GM13977 (cell line): ENCODE data around the gene KRT6A.

Source experiments
- DNase-seq: peaks from one replicate; pipeline ENCODE4 v3.0.0; 2012; ENCODE audit warnings: low spot score
- in situ Hi-C: fragments of 300-500 bp; cut with MboI; formaldehyde crosslinking; loops from one replicate; pipeline ENCODE4 v1.12.0; 2022; ENCODE audit warnings: low sequenced_read_pairs, low pct_unique_long_range_greater_than_20kb, mixed read lengths, inconsistent platforms; ENCODE audit not compliant: unreplicated experiment
- TF ChIP-seq, protein P1 (sequence below): IDR thresholded peaks from 2 replicates; pipeline ENCODE4 v1.5.1; 2012; ENCODE audit warnings: mild to moderate bottlenecking, control low read depth; ENCODE audit not compliant: insufficient read depth; ENCODE audit errors: extremely low read depth, missing control alignments

KRT6A gene

DNA sequence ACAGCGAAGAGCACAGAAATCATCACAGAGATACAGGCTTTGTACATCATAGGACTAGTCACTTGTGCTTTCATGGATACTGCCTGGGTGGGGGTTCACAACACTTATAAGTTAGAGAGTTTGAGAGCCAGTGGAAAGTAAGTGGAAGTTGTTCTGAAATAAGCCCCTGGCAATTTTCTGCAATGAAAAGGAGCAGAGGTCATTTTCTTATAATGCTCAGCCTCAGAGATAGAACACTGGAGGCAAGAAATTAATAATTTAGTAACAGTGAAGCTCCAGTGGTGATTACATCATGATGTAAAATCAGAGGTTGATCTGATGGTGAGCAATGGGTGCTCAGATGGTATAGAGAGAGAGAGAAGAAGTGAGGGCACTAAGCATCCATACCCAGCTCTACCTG lies 5.8 kb downstream of the KRT6A start:
- in situ Hi-C loops = no loop called here
- DNase-seq = no peak
- TF ChIP-seq, protein P1, sequence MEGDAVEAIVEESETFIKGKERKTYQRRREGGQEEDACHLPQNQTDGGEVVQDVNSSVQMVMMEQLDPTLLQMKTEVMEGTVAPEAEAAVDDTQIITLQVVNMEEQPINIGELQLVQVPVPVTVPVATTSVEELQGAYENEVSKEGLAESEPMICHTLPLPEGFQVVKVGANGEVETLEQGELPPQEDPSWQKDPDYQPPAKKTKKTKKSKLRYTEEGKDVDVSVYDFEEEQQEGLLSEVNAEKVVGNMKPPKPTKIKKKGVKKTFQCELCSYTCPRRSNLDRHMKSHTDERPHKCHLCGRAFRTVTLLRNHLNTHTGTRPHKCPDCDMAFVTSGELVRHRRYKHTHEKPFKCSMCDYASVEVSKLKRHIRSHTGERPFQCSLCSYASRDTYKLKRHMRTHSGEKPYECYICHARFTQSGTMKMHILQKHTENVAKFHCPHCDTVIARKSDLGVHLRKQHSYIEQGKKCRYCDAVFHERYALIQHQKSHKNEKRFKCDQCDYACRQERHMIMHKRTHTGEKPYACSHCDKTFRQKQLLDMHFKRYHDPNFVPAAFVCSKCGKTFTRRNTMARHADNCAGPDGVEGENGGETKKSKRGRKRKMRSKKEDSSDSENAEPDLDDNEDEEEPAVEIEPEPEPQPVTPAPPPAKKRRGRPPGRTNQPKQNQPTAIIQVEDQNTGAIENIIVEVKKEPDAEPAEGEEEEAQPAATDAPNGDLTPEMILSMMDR = no peak

DNA sequence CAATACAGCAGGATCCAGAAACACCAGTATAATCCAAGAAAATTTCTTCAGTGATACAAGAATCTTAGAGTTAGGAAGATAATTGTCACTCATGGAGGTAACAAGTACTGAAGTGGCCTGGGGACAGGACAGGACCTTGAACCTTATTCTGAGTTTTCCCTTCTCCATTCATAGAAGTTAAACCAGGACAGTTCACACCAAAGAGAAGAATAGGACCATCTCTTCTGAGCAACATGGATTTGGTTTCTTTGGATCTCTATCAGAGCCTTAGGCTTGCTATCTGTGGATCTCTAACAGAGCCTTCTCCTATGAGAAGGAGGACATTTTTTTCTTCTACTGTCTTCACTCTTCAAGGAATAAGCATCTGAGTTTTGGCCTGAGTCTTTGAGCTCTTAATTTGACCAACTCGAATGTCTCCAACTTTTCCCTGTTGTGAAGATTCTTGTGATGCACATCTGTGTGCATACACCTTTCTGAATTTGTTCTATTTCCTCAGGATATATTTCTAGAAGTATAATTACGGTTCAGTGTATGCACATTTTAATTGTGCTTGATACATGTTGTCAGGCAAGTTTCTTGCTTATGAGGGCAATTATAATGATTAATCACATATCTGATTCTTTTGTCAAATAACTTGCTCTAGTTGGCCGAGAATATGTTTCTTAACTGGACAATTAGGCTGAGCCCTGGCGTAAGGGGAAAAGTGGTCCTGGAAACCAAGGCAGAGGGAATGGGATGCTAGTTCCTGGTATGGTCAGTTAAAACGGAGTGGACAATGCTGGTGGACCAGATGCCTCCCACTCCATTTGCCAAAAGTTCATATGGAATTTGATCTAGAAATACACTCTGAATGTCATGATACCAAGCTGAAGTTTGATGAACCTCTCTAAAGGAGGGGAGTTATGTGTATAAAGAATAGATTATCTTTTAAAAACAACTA lies 6.6 kb downstream of the KRT6A start:
- TF ChIP-seq, protein P1 = no peak
- DNase-seq = no peak
- in situ Hi-C loops = no loop called here

DNA sequence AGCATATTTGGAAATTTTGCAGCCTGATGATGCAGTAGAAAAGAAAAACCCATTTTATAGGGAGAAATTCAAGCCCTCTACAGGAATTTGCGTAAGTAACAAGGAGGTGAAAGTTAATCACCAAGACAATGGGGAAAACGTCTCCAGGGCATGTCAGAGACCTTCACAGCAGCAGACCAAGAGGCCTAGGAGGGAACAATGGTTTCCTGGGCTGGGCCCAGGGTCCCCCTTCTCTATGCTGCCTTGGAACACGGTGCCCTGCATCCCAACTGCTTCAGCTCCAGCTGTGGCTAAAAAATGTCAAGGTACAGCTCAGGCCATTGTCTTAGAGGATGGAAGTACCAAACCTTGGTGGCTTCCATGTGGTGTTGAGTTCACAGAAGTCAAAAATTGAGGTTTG lies 13.0 kb downstream of the KRT6A start:
- TF ChIP-seq, protein P1 = no peak

DNA sequence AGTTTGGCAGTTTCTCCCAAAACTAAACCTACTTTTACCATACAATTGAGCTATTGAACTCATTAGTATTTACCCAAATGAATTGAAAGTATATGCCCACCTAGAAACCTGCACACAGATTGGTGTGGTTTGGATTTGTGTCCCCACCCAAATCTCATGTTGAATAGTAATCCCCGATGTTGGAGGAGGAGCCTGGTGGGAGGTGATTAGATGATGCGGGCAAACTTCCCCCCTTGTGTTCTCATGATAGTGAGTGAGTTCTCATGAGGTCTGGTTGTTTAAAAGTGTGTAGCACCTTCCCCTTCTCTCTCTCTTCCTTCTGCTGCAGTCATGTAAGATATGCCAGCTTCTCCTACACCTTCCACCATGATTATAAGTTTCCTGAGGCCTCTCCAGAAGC lies 15.4 kb downstream of the KRT6A start:
- TF ChIP-seq, protein P1 = no peak
- DNase-seq = no peak
- in situ Hi-C loops = no loop called here

More for the DNA sequence above, 13.0 kb downstream of the KRT6A start:
- in situ Hi-C loops = no loop called here
- no peak for DNase-seq

DNA sequence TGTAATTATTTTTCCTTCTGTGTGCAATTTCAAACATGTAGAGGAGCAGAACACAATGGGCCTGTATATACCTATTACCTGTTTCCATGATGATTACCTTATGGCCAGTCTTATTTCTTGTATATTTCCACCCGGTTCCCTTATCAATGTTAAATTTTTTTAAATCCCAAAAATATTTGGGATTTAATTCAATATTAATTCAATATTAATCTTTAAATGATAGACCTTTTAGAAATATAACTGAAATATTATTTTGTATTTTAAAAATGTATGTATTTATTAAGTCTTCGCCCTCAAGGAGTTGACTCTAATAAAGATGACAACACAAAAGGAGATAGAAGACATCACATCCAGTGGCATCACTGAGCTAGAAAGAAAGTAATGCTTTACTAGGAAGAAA lies 18.8 kb downstream of the KRT6A start:
- in situ Hi-C loops = no loop called here
- no peak for DNase-seq
- TF ChIP-seq, protein P1 = no peak

DNA sequence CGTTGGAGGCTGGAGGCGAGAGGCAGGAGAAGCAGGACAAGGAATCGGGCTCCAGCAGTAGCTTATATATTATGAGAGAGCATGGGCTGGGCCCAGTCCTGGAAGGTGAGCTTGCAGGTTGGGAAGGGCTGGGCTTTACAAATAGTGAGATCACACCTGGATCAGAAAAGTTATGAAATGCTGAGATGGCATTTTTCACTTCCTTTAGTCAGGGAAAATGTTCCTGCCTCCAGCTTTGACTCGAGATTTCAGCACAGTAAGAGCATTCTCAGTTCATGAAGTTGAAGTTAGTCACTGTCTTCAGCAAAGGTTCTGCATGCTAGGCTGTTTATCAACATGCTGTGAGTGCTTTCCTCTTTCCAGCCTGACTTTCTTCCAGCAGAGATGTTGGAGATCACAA lies 19.3 kb downstream of the KRT6A start, which contains the start of gene KRT6C:
Gene KRT6C, minus strand, starts transcription at position 38 of the 400 bp plus-strand sequence. CDS start 68 bp downstream, outside the sequence.
- in situ Hi-C loops = no loop called here
- TF ChIP-seq, protein P1 = no peak
- DNase-seq = no peak
